Suprapubic skin (tissue), 4 donors: Measurements from ENCODE around the gene PHOX2B. TPM values are rescaled to one million over a fixed set of nuclear protein-coding genes. Genes with fewer than 3 reads are reported as not detected.

Experiments used
- DNase-seq, 2 donors: peaks; one replicate each; pipeline ENCODE4 v3.0.0-alpha.2; 2019; ENCODE audit warnings: low spot score in 2 of 2
- H3K27ac ChIP-seq: fragments of 200-600 bp; sonication (generic); one replicate; pipeline ENCODE4 v1.5.1; 2019
- H3K27me3 ChIP-seq: fragments of 200-600 bp; sonication (generic); one replicate; pipeline ENCODE4 v1.5.1; 2019
- H3K36me3 ChIP-seq: fragments of 200-600 bp; sonication (generic); one replicate; pipeline ENCODE4 v1.5.1; 2019
- H3K4me1 ChIP-seq: fragments of 200-600 bp; sonication (generic); one replicate; pipeline ENCODE4 v1.5.1; 2019
- H3K4me3 ChIP-seq: fragments of 200-600 bp; sonication (generic); one replicate; pipeline ENCODE4 v1.5.1; 2019; ENCODE audit warnings: mild to moderate bottlenecking
- H3K9me3 ChIP-seq: fragments of 200-600 bp; sonication (generic); one replicate; pipeline ENCODE4 v1.5.1; 2019
- CTCF ChIP-seq, 2 donors: fragments of 200-600 bp in 1 of 2; fragments of 450-650 bp in 1 of 2; sonication (generic) in 1 of 2; IDR thresholded peaks; one replicate each; pipeline ENCODE4 v1.5.1; 2016 to 2019; ENCODE audit warnings: antibody characterized with exemption in 2 of 2, mild to moderate bottlenecking in 1 of 2, moderate library complexity in 1 of 2
- EP300 ChIP-seq: sonication (generic); formaldehyde crosslinking; IDR thresholded peaks from one replicate; pipeline ENCODE4 v1.6.1; 2017; ENCODE audit warnings: antibody characterized with exemption
- POLR2A ChIP-seq, 2 donors: fragments of 450-650 bp; IDR thresholded peaks; one replicate each; pipeline ENCODE4 v1.6.1; 2017; ENCODE audit warnings: antibody characterized with exemption in 2 of 2, mild to moderate bottlenecking in 2 of 2, moderate library complexity in 2 of 2
- POLR2AphosphoS5 ChIP-seq, 3 donors: sonication (generic); formaldehyde crosslinking; IDR thresholded peaks; one replicate each; pipeline ENCODE4 v1.6.1; 2017; ENCODE audit warnings: antibody characterized with exemption in 3 of 3
- WGBS: methylation state at CpG from one replicate; pipeline ENCODE4 v1.1.5; 2018; 5-methylcytosine and 5-hydroxymethylcytosine counted together
- total RNA-seq, 4 donors: library from RNA; depleted of rRNA; stranded (reverse); fragments of >200 nt; gene quantifications; one replicate each; pipeline ENCODE4 v1.1.0, GENCODE V29; 2016

PHOX2B gene
- total RNA-seq, 4 donors from 2014 or later = not detected

- Histone ChIP-seq H3K36me3 (no peaks in the 10 kb centered on the region), H3K27me3 (peaks cover 87% of the 10 kb centered on the region), H3K4me1 (no peaks in the 10 kb centered on the region), H3K27ac (no peak overlapping the region), H3K9me3 (no peaks in the 10 kb centered on the region), H3K4me3 (no peak overlapping the region)
- DNase-seq = no peak
- no peak for TF ChIP-seq POLR2A (IDR thresholded peaks at IDR 0.05)
- TF ChIP-seq POLR2AphosphoS5 (IDR thresholded peaks at IDR 0.05) = no peak
- TF ChIP-seq CTCF (IDR thresholded peaks at IDR 0.05) = no peak
- TF ChIP-seq EP300 = no peak
Measured at GRCh38 chr4:41758884-41759283, 10.4 kb upstream of the PHOX2B start.

- no peaks in the 10 kb centered on the region for H3K4me1 ChIP-seq
- no peaks in the 10 kb centered on the region for H3K9me3 ChIP-seq
- DNase-seq = no peak
- H3K27ac ChIP-seq = no peak overlapping the region
- TF ChIP-seq CTCF (IDR thresholded peaks at IDR 0.05) = no peak
- H3K4me3 ChIP-seq = no peak overlapping the region
- WGBS = 30% methylated on average over 3 of the region's 3 CpGs
- no peaks in the 10 kb centered on the region for H3K36me3 ChIP-seq
- peaks cover 88% of the 10 kb centered on the region for H3K27me3 ChIP-seq
Measured at GRCh38 chr4:41757521-41758156, 9.1 kb upstream of the PHOX2B start.

- H3K4me1 ChIP-seq = no peaks in the 10 kb centered on the region
- peaks cover 91% of the 10 kb centered on the region for H3K27me3 ChIP-seq
- TF ChIP-seq CTCF (IDR thresholded peaks at IDR 0.05) (no peak), POLR2AphosphoS5 (IDR thresholded peaks at IDR 0.05) (no peak), POLR2A (IDR thresholded peaks at IDR 0.05) (no peak), EP300 (no peak)
- H3K36me3 ChIP-seq = no peaks in the 10 kb centered on the region
- no peaks in the 10 kb centered on the region for H3K9me3 ChIP-seq
- no peak for DNase-seq
- H3K4me3 ChIP-seq = no peak overlapping the region
- H3K27ac ChIP-seq = no peak overlapping the region
Measured at GRCh38 chr4:41753942-41754341, 5.4 kb upstream of the PHOX2B start.

- TF ChIP-seq CTCF (IDR thresholded peaks at IDR 0.05) (no peak), EP300 (no peak), POLR2A (IDR thresholded peaks at IDR 0.05) (no peak), POLR2AphosphoS5 (IDR thresholded peaks at IDR 0.05) (no peak)
- peaks cover 7% of the 10 kb centered on the region for H3K4me1 ChIP-seq
- no peak overlapping the region for H3K27ac ChIP-seq
- DNase-seq = no peak
- WGBS = 8% methylated on average over 10 of the region's 10 CpGs
- H3K36me3 ChIP-seq = no peaks in the 10 kb centered on the region
- no peaks in the 10 kb centered on the region for H3K9me3 ChIP-seq
- H3K27me3 ChIP-seq = peaks cover 95% of the 10 kb centered on the region
- H3K4me3 ChIP-seq = no peak overlapping the region
Measured at GRCh38 chr4:41752081-41752836, 3.7 kb upstream of the PHOX2B start.

- H3K4me1 ChIP-seq = peaks cover 14% of the 10 kb centered on the region
- no peaks in the 10 kb centered on the region for H3K9me3 ChIP-seq
- TF ChIP-seq CTCF (IDR thresholded peaks at IDR 0.05) = no peak
- no peaks in the 10 kb centered on the region for H3K36me3 ChIP-seq
- DNase-seq = no peak
- H3K27ac ChIP-seq = no peak overlapping the region
- H3K4me3 ChIP-seq = no peak overlapping the region
- H3K27me3 ChIP-seq = peaks cover 97% of the 10 kb centered on the region
- WGBS = 4% methylated on average over 16 of the region's 34 CpGs
Measured at GRCh38 chr4:41751449-41752061, 3.0 kb upstream of the PHOX2B start.
